Measurements from ENCODE around the gene LRRC19. TPM values are rescaled to one million over a fixed set of nuclear protein-coding genes. Genes with fewer than 3 reads are reported as not detected.
A peak's percentile ranks its signal among the peaks of the same experiment; 100 is the strongest.

The LRRC19 gene
- total and polyA plus RNA-seq, 2 experiments from 2014 or later = 0.21 TPM; not detected in 1

DNA sequence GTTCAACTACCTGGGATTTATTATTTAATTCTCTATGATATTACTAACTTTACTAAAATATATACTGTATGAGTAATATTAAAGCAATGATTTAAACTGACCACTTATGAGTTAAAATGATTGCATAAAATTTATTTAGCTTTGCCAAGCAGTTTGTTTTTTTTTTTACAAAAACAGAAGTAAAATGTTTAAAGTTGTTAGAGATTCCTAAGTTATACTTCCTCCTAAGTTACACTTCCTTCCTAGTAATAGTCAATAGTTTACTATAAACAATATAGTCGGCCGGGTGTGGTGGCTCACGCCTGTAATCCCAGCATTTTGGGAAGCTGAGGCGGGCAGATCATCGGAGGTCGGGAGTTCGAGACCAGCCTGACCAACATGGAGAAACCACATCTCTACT is 23.7 kb upstream of the LRRC19 start:
- Histone ChIP-seq H3K27me3 (no peaks in the 10 kb centered on the region), H3K4me3 (no peak overlapping the region), H3K27ac (no peak overlapping the region), H3K4me1 (ENCODE audit: low read depth) (no peaks in the 10 kb centered on the region), H3K9me3 (ENCODE audit: low read depth) (no peaks in the 10 kb centered on the region), H3K36me3 (peaks cover 8% of the 10 kb centered on the region)
- TF ChIP-seq, protein P1, sequence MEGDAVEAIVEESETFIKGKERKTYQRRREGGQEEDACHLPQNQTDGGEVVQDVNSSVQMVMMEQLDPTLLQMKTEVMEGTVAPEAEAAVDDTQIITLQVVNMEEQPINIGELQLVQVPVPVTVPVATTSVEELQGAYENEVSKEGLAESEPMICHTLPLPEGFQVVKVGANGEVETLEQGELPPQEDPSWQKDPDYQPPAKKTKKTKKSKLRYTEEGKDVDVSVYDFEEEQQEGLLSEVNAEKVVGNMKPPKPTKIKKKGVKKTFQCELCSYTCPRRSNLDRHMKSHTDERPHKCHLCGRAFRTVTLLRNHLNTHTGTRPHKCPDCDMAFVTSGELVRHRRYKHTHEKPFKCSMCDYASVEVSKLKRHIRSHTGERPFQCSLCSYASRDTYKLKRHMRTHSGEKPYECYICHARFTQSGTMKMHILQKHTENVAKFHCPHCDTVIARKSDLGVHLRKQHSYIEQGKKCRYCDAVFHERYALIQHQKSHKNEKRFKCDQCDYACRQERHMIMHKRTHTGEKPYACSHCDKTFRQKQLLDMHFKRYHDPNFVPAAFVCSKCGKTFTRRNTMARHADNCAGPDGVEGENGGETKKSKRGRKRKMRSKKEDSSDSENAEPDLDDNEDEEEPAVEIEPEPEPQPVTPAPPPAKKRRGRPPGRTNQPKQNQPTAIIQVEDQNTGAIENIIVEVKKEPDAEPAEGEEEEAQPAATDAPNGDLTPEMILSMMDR (IDR thresholded peaks at IDR 0.05; ENCODE audit: low read depth, low read length) = no peak
- DNase-seq (ENCODE audit: low read depth in 1 of 2, low spot score in 1 of 2) = no peak

- Histone ChIP-seq H3K9me3 (ENCODE audit: low read depth) (no peaks in the 10 kb centered on the region), H3K4me1 (ENCODE audit: low read depth) (no peaks in the 10 kb centered on the region), H3K27me3 (no peaks in the 10 kb centered on the region), H3K4me3 (no peak overlapping the region), H3K27ac (no peak overlapping the region), H3K36me3 (peaks cover 15% of the 10 kb centered on the region)
- DNase-seq (ENCODE audit: low read depth in 1 of 2, low spot score in 1 of 2) = no peak
- TF ChIP-seq, protein P1 (IDR thresholded peaks at IDR 0.05; ENCODE audit: low read depth, low read length) = no peak
These were observed 17.4 kb upstream of the LRRC19 start for GRCh38 chr9:27022920-27023319.

DNA sequence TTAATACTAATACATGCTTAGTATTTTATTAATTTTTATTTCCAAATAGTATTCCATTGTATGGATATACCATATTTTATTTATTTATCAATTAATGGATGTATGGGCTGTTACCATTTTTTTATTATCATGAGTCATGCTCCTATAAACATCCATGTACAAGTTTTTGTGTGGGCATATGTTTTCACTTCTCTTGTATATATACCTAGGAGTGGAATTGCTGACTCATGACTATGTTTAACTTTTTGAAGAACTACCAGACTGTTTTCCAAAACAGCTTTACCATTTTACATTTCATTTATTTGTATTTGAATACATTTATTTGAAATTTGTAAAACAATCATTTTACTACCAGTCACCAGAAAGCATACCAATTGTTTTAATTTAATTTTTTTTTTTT is 14.1 kb upstream of the LRRC19 start:
- no peaks in the 10 kb centered on the region for H3K4me1 ChIP-seq (ENCODE audit: low read depth)
- no peaks in the 10 kb centered on the region for H3K9me3 ChIP-seq (ENCODE audit: low read depth)
- peak in 1 of 2 donors; percentile 23 for DNase-seq (ENCODE audit: low read depth in 1 of 2, low spot score in 1 of 2)
- no peaks in the 10 kb centered on the region for H3K27me3 ChIP-seq
- H3K4me3 ChIP-seq = no peak overlapping the region
- H3K36me3 ChIP-seq = peaks cover 28% of the 10 kb centered on the region
- no peak overlapping the region for H3K27ac ChIP-seq
- TF ChIP-seq, protein P1 (IDR thresholded peaks at IDR 0.05; ENCODE audit: low read depth, low read length) = no peak

- Histone ChIP-seq H3K27me3 (no peaks in the 10 kb centered on the region), H3K36me3 (no peaks in the 10 kb centered on the region), H3K4me1 (ENCODE audit: low read depth) (no peaks in the 10 kb centered on the region), H3K9me3 (ENCODE audit: low read depth) (no peaks in the 10 kb centered on the region), H3K27ac (no peak overlapping the region), H3K4me3 (no peak overlapping the region)
- TF ChIP-seq, protein P1 (IDR thresholded peaks at IDR 0.05; ENCODE audit: low read depth, low read length) = no peak
- no peak for DNase-seq (ENCODE audit: low read depth in 1 of 2, low spot score in 1 of 2)
These were observed 1.9 kb downstream of the LRRC19 start for GRCh38 chr9:27003426-27004077.

GRCh38 chr9:26995810-26996209 is 9.7 kb downstream of the LRRC19 start:
- TF ChIP-seq, protein P1 (IDR thresholded peaks at IDR 0.05; ENCODE audit: low read depth, low read length) = no peak
- H3K27me3 ChIP-seq = no peaks in the 10 kb centered on the region
- peaks cover 9% of the 10 kb centered on the region for H3K36me3 ChIP-seq
- no peak overlapping the region for H3K27ac ChIP-seq
- no peaks in the 10 kb centered on the region for H3K4me1 ChIP-seq (ENCODE audit: low read depth)
- no peak for DNase-seq (ENCODE audit: low read depth in 1 of 2, low spot score in 1 of 2)
- no peaks in the 10 kb centered on the region for H3K9me3 ChIP-seq (ENCODE audit: low read depth)
- no peak overlapping the region for H3K4me3 ChIP-seq
